ENCODE measurements around the gene ACTL6B.
"Not testable (repeated sequence)": the region's sequence is repeated elsewhere in the genome, so short reads cannot be mapped to it uniquely, and the experiment has no call there.

Gene ACTL6B

DNA sequence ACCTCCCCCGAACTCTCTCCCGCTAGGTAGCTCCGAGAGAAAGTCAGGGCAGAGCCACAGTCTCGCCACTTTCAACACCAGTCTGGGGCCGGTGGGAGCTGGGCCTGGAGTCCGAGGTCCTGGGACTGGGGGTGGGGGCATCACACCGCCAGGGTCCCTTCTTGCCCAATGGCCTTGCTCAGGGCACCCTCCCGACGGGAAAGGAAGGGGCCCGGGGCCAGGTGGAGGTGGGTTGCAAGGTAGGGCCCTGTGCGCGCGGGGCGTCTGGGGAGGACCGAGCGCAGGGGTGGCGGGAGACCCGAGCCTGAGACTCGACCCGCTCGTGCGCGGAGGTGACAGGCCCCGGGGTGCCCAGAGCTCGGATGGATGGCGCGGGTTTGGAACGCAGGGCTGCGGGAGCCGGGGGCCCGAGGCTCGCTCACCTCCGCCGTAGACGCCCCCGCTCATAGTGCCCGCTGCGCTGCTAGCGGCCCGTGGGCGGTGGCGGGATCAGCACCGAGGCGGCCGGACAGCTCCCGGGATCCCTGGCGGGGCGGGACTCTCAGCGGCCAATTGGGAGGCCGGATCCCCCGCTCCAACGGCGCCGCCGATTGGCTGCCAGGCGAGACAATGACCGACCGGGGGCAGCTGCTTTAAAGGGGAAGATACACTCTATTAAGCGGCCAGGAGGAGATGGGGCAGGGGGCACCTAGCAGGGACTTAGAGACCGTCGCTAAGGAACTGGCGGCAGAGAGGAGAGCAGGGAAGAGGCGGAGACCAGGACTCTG, at the start of gene ACTL6B:
TSS of gene ACTL6B (minus strand) at position 541 of the 767 bp plus-strand sequence. CDS start at position 447, 94 bp downstream.
- FAIRE-seq, result no peak

DNA sequence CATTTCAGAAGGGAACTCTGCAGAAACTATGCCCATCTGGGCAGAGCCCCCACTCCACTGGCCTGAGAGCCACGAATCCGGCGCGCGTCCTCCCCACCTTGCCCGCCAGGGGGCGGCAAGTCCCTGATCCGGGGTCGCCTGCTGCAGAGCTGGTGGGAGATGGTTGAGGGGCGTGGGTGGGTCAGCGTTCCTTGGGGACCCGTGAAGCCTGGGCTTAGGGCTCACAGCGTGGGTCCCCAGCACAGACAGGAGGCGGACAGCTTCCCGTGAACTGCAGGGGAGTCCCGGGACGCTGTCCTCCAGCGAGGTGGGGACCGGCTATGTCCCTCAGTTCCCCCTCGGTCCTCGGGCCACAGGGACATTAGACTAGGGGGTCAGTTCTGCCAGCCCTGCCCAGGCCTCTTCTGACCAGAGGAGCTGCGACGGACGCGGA, 49.1 kb upstream of the ACTL6B start:
- FAIRE-seq, result no peak

DNA sequence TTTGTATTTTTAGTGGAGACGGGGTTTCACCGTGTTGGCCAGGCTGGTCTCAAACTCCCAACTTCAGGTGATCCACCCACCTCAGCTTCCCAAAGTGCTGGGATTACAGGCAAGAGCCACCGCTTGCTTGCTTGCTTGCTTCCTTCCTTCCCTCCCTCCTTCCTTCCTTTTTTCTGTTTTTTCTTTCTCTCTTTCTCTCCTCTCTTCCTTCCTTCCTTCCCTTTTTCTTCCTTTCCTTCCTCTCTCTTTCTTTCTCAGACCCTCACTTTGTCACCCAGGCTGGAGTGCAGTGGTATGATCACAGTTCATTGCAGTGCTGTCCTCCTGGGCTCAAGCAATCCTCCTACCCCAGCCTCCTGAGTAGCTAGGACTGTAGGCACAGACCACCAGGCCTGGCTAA, 44.8 kb upstream of the ACTL6B start:
- FAIRE-seq, result not testable (repeated sequence)

DNA sequence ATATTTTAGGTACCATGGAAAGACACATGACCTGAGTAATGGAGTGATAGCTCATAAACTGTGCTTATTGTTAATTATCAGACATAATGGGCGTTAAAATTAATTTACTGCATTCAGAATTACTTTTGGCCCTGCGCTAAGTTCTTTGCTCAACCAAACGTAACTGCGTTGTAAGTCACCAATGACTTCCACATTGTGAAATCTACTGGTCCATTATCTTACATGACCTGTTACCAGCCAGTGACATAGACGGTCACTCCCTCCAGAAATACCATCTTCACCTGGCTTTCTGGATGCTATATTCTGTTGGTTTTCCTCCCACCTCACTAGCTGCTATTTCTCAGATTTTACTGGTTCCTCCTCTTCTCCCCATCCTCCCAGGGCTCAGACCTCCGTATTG, 42.8 kb upstream of the ACTL6B start:
- FAIRE-seq, result no peak

DNA sequence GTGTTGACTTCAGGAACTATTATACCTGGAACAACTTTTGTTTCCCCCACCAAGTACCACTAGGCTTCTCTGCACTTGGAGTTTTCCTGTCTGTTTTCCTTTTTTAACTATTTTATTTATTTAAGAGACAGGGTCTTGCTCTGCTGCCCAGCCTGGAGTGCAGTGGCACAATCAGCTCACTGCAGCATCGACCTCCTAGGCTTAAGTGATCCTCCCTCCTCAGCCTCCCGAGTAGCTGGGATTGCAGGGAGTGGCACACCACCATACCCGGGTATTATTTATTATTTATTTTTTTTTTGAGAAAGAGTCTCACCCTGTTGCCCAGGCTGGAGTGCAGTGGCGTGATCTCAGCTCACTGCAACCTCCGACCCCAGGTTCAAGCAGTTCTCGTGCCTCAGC, 39.9 kb upstream of the ACTL6B start:
- no peak for FAIRE-seq

DNA sequence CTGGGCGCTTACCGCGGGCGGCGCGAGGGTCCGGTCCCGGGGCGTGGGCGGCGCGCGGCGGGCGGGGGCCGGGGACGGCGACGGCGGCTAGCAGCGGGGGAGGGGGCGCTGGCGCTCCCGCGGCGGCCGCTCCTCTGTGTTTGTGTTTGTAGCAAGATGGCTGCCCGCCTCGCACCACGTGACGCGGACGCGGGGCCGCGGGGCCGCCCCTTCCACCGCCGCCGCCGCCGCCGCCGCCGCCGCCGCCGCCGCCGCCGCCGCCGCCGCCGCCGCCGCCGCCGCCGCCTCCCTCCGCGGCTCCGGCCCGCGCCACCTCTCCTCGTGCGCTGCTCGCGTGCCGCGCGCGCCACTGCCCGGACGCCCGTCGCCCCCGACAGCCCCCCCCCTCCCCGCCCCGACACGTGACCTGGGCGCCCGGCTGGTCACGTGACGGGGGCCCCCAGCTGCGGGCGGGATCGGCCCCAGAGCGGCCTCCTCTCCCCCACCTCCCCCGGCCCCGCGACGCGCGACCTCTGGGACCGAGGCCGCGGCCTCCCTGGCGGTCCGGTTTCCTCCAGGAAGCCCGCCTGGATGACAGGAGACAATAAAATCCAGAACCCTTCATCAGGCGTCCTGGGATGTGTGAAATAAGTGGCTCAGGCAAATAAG, 38.0 kb upstream of the ACTL6B start, which contains the start of gene GIGYF1:
TSS of gene GIGYF1 (minus strand) at position 153 of the 648 bp plus-strand sequence. CDS start 6,012 bp downstream, outside the sequence.
- no peak for FAIRE-seq

DNA sequence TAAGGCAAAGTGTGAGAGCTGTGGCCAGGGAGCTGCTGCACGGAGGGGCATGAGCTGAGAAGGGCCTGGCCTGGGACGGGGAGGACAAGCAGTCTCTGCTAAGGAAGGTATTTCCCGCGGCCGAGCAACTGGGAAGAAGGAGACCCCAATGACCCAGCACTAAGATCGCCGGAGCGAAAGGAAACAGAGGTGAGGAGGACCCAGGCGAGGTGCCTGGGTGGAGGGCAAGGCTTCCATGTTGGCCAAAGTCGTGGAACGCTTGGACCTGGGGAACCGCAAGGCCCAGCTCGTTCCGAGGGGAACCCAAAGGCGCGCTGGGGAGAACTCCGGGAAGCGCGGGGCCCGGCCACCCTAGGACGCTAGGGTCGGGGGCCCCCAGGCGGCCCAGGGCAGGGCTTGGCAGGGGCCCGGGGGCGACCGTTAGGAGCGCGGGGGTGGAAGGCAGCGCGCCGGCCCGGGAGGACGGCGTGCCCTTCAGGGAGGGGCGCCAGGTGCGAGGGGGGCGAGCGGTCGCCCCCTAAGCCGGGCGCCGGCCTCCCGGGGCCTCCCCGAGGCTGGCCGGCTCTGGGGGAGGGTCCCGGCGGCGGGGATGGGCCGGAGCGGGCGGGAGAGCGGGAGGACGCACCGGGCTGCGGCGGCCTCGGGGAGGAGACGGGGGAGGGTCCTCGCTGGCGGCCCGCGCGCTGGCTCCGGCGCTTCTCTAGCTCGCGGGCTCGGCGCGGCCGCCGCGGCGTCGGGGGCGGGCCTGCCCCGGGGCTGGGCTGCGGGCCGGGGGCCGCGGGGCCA, 37.3 kb upstream of the ACTL6B start:
- no peak for FAIRE-seq

DNA sequence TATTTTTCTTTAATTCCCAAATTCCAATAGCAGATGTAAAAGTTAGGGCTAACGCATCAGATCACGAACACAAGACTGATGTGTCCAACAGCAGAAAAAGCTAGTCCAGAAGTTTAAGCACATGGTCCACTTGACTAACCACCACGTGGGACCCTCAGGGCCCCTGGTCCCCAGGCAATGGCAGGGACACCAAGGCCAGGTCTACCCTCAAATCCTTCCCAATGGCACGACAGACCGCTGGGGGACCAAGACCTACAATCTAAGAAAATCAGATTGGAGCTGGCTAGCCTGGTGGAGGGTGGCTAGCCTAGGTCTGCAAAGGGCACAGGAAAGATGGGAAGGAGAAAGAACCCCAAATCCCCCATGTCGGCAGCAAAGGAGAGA, 36.3 kb upstream of the ACTL6B start:
- no peak for FAIRE-seq

DNA sequence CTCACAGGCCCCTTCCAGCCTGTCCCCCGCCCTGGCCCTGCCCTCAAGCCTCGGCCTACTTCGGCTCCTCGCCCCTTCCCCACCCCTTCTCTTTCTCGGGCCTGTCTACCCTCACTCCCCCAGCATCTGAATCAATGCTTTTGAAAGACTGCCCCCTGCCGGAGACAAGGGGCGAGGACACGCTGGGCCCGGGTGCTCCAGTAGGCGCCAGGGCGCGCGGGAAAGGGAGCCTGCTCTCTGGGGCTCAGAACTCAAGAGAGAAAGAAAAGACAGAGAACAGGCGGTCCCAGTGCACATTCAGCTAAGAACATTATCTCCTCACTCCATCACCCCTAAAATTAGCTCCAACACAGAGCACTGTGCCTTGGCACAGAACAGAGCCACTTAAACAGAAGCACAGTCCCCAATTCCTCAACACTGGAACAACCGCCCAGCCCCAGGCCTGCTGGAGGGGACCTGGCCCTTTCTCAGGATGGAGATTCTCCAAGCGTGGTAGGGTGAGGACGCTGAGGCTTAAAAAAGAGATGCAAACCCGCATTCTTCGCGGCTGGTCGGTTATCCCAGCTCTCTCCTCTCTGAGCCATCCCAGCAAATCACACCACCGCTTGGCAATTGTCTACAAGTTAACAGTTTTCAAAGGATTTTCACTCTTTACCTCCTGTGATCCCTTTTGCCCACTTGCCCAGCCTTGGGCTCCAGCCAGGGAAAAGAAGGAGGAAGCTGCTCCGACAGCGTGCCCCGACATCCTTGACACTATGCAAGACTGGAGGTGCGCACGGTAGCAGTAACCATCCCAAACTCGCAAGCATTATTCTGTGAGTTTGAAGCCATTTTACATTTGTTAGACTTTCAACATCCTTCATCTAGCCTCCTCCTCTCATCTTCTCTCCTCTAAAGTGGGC, 35.7 kb upstream of the ACTL6B start:
- FAIRE-seq, result no peak

DNA sequence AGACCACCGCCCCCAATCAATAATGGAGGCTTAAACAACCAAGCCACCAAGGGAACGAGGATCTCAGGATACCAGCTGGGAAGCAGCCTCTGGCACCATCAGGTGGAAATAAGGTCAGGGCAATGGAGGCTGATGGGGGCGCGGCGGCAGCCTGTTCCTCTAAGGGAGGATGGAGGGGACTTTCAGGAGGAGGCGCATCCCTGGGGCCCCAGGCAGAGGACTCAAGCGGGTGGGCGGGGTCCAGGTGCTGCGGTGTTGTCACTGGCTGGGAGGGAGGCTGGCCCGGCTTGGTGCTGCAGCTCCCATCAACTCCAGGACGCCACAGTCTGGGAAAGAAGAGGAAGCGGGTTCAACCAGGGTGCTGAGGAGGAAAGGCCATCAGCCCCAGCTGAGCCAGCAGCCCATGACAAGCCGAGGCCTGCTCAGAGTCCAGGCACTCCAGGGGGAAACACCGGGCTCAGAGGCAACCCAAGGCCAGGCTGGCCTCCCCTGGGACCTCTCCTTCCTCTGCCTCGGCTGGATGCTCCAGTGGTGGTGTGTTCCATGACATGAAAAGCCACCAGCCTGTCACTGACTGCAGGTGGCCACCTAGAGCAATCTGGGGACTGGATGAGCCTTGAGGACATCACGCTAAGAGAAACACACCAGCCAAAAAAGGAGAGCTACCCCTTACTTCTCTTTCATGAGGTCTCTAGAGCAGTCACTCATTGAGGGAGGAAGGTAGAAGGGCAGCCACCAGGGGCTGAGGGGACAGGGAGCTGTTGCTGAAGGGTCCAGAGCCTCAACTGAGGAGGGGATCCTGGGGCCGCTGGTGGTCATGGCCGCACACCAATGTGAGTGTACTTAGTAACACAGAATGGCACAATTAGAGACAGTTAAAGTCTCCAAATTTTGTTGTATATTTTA, 33.2 kb upstream of the ACTL6B start:
- no peak for FAIRE-seq

DNA sequence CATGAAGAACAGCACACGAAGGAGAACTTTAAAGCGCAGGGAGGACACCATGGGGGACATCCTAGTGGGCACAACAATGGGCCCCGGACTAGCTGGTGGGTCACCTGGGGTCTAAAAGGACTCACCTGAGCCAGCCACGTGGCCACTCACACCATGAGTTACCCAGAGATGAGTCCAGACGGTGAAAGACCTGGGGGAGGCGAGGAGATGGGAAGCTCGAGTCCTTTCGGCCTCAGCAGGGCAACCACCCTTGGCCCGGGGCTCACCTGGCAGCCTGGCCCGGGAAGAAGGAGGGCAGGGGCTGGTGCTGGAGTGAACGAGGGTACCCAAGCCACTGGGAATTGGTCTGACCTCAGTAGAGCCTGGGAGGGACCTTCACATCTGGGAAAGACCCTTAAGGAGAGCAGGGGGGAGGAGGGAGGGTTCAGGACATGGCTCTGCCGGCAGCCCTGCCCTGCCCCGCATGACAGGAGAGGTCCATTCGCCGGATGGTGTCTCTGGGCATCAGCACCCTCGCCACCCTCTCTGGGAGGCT, 32.1 kb upstream of the ACTL6B start:
- no peak for FAIRE-seq

DNA sequence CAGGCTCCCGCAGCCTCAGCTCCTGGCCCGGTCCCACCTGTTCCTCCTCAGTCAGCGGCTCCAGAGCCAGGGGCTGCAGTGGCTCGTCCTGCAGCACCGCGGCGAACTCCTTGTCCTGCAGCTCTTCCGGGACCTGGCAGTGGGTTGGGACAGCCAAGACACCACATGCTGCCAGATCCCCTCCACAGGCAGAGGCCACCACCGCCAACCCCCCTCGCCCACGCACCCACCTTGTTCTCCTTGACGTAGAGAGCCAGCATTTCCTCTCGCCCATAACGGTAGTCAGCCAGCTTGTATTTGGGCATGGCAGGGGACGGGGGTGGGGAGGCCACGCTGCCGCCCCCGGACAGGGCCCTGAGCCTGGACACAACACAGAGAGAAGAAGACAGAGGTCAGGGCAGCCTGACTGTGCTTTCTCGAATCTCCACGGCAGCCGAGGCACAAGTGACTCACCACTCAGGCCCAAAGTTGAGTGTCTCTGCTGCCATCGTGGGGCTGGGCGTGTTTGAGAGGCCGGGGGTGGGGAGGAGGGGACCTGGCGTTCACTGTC, 31.6 kb upstream of the ACTL6B start:
- FAIRE-seq, result no peak

DNA sequence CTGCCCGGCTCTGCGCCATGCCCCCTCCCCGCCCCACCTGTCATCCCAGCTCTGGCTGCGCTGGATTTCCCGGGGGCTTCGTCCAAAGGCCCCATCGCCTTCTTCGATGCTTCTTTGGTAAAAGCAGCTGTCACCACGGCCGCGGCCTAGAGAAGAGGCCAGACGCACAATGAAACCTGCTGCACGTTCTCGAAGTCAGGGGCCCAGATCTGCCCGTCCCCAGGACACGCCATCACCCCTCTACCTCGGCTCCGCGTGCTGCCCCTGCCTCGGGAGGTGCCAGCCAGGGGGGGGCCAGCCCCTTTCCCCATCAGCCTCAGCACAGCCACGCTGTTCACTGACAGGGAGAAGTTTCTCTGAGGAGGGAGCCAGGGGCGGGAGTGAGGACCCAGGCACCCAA, 31.0 kb upstream of the ACTL6B start:
- no peak for FAIRE-seq

DNA sequence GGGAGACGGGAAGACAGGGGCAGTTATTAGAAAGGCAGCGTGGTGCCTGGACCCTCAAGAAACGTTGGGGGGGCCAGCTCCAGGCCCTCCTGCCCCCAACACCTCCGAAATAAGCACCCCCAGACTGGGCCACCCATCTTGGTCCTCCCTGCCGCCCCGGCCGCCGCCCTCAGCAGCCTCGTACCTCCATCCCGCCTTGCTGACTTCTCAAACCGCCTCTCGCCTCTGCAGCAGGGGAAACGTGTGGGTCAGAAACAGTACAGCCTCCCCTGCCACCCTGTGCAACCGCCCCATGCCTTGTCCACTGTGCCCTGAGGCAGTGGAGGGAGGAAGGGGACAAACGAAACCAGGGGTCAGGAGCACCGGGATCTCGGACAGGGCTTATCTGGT, 30.6 kb upstream of the ACTL6B start:
- FAIRE-seq, result no peak

DNA sequence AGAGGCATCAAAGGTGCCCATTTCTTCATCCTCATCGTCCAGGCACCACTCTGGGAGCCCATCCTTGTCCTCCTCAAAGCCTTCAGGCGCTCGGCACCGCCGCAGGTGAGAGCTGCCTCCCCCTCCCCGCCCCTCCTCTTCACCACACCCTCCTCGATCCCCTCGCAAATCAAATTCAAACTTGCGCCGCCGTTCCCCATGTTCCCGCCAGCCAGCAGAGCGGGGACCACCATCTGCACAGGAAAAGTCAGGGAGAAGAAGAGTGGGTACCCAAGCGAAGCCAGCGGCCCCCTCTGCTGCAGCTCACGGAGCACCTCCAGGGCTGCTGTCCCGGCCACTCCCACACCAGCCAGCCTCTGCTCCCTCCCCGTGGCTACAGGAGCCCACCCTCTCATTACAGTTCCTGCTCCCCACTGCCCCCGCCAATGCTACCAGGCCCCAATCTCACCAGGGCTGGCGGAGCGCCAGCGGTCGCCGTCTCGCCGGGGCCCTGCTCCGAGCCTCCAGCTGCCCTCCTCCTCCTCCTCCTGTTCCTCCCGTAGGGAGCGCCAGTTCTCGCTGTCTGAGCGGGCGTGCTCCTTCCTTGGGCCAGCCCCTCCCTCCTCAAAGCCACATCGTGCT, 30.1 kb upstream of the ACTL6B start:
- no peak for FAIRE-seq

DNA sequence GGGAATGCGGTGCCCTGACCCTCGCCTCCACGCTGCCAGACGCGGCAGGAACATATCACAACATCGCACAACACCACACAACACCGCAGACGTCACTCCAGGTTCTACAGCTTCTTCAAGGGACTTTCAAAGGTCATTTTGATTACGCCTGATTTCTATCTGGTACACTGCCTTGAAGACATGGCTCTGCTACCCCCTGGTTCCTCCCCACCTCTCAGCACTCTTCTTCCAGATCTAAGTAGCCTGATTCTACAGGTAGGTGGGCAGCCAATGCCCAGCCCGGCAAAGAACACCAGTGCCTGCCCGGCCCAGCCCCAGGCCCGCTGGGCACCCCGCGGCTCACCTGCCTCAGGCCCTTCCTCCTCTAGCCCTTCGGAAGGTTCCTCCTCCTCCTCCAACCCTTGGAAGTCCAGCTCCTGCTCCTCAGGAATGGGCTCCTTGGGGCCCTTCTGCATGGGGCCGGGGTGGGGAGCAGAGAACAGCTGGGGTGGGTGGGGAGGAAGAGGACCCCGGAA, 29.4 kb upstream of the ACTL6B start:
- no peak for FAIRE-seq

DNA sequence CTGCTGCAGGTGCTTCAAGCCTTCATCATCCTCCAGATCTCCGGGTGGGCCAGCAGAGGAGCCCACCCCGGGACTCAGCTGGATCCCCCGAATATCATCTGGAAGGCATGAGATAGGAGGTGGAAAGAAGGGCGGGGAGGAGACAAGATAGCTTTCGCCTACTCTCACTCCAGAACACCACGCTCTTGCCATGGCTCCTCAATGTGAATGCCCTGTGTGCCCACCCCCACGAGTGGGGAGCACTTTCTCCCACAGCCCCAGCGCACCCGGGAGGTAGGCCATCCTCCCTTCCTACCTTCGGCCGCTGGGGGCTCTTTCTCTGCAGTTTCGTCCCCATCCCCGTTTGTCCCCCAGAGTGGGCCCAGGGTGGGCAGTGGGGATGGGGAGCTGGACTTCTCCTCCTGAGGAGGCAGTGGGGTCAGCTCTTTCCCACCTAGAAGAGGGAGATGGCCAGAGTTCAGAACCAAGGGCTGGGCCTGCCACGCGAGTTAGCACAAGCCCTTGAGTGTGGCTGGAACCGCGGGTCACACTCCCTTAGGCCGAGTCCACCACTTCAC, 28.9 kb upstream of the ACTL6B start:
- FAIRE-seq, result no peak

DNA sequence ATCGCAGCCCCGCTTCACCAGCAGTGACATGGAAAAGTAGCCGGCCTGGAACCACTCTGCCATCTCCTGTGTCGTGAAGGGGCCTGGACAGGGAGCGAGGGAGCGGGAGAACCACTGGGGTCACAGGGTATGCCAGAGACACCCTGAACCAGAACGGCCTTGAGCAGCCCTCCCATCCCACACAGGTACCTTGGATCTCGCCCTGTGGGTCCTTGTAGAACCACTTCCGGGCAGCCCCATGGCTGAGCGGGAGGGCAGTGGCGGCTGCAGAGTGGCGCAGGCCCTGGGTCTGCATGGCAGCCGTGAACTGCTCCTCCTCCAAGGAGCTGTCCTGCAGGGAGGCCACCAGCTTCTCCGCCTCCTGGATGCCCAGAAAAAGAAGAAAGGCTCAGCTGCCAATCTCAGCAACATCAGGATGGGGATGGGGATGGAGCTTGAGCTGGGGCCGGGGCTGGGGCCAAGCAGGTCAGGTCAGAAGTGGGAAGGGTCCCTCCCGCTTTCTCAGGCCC, 28.3 kb upstream of the ACTL6B start:
- no peak for FAIRE-seq

Measured in colon (tissue), 2 donors.